PFSK-1 (cell line): ENCODE data around the gene NIM1K.

Experiments used
- FOXP2 ChIP-seq: optimal IDR thresholded peaks from 2 replicates; pipeline ENCODE3; 2011; ENCODE audit warnings: borderline replicate concordance, control low read depth, inconsistent platforms; ENCODE audit not compliant: insufficient read depth; ENCODE audit errors: extremely low read length, extremely low read depth
- POLR2AphosphoS5 ChIP-seq: IDR thresholded peaks from 2 replicates; pipeline ENCODE4 v1.6.1; 2012; ENCODE audit warnings: low read depth, mild to moderate bottlenecking, control low read depth, low read length, moderate library complexity
- SIN3A ChIP-seq: IDR thresholded peaks from 2 replicates; pipeline ENCODE4 v1.6.1; 2012; ENCODE audit warnings: mild to moderate bottlenecking, low read length, moderate library complexity, borderline replicate concordance; ENCODE audit not compliant: insufficient read depth
- TAF1 ChIP-seq: IDR thresholded peaks from 2 replicates; pipeline ENCODE4 v1.6.1; 2012; ENCODE audit warnings: low read length, control low read depth, borderline replicate concordance; ENCODE audit not compliant: insufficient read depth
- TF ChIP-seq, protein P1 (sequence below), 2 experiments: IDR thresholded peaks; 2 replicates each; pipeline versions ENCODE4 v1.6.1 to v1.8.0; 2011 to 2012; ENCODE audit warnings: low read depth in 2 of 2, low read length in 2 of 2, control low read depth in 1 of 2, inconsistent platforms in 1 of 2, mild to moderate bottlenecking in 1 of 2, moderate library complexity in 1 of 2; ENCODE audit not compliant: insufficient read depth in 1 of 2

Gene NIM1K

DNA sequence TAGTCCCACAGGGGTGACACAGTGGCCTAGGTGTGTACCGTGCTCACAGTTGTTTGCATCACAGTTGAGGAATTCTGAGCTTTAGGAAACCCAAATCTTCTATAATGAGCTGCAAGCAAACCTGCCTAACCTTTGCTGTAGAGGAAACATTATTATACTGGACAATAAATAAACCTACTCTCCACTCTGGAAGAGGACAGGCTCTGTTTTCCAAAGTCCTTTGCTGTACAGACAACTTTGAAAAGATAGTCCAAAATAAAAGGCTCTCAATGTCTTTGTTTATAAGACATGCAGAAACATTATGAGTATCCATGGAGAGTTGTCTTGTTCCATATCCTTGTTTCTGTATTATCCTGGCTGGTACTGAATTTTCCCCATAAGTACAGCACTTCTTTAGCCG is 42.0 kb upstream of the NIM1K start:
- no peak for TF ChIP-seq POLR2AphosphoS5
- no peak for TF ChIP-seq FOXP2
- TF ChIP-seq TAF1, result no peak
- TF ChIP-seq SIN3A, result no peak
- TF ChIP-seq, protein P1, sequence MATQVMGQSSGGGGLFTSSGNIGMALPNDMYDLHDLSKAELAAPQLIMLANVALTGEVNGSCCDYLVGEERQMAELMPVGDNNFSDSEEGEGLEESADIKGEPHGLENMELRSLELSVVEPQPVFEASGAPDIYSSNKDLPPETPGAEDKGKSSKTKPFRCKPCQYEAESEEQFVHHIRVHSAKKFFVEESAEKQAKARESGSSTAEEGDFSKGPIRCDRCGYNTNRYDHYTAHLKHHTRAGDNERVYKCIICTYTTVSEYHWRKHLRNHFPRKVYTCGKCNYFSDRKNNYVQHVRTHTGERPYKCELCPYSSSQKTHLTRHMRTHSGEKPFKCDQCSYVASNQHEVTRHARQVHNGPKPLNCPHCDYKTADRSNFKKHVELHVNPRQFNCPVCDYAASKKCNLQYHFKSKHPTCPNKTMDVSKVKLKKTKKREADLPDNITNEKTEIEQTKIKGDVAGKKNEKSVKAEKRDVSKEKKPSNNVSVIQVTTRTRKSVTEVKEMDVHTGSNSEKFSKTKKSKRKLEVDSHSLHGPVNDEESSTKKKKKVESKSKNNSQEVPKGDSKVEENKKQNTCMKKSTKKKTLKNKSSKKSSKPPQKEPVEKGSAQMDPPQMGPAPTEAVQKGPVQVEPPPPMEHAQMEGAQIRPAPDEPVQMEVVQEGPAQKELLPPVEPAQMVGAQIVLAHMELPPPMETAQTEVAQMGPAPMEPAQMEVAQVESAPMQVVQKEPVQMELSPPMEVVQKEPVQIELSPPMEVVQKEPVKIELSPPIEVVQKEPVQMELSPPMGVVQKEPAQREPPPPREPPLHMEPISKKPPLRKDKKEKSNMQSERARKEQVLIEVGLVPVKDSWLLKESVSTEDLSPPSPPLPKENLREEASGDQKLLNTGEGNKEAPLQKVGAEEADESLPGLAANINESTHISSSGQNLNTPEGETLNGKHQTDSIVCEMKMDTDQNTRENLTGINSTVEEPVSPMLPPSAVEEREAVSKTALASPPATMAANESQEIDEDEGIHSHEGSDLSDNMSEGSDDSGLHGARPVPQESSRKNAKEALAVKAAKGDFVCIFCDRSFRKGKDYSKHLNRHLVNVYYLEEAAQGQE (IDR thresholded peaks at IDR 0.05; ENCODE audit: insufficient read depth in 1 of 2, low read depth in 2 of 2, low read length in 2 of 2), result no peak

DNA sequence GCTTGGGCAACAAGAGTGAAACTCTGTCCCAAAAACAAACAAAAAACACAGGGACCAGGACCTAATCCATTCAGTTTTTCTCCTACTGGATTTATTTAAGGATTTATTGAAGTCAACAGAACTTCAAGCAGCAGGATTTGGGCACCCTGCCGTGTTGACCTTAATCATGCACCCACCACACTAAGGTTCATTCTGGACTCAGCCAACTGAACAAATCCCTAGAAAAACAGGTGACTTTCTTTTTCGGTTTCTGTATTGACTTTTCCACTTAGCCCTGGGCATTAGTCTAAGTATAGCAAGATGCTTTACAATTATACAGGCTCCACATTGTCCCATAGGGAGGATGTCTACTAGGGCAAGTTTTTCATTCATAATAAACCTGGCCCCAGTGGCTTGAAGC is 41.3 kb upstream of the NIM1K start:
- TF ChIP-seq TAF1 (no peak), POLR2AphosphoS5 (no peak), FOXP2 (no peak), SIN3A (no peak)
- TF ChIP-seq, protein P1 (IDR thresholded peaks at IDR 0.05; ENCODE audit: insufficient read depth in 1 of 2, low read depth in 2 of 2, low read length in 2 of 2), result 0 out of 4 replicates have a peak, but pooled peaks of 1 of the 2 experiments have one; percentile 9

DNA sequence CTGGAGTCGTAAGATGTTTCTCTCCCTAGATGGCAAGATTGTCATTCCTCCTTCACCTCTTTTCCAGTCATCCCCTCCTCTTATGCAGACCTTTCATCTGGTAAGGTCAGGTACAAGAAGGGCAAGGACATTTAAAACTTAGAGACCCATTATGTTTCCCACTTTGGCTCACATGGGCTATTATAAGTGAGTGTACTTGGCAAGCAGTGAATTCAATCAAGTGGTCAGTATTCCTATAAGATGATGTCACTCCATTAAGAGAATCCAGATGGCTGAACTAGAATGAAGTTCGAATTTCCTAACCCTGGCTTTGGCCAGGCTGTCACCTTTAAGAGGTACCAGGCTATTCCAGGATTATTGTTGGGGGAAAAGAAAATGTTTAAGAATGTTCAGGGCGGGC is 39.1 kb upstream of the NIM1K start:
- TF ChIP-seq SIN3A (no peak), TAF1 (no peak), POLR2AphosphoS5 (no peak), FOXP2 (no peak)
- TF ChIP-seq, protein P1 (IDR thresholded peaks at IDR 0.05; ENCODE audit: insufficient read depth in 1 of 2, low read depth in 2 of 2, low read length in 2 of 2), result no peak

DNA sequence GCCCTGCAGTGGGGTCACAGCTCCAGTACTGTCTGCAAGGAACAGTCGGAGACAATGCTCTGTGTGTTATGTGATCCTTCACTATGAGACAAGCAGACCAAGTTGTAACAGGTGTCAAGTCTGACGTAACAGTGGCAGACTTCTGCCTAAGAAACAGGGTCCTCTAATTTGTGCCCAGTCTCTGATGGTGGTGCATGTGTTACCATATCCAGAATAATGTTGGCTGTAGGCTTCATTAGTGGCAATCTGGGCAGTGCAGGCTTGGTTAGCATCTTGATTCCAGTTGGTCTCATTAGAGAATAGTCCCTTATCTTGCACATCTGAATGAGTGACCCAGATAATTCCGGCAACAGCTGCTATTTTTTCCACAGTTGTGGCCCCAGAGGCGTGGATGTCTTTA is 37.6 kb upstream of the NIM1K start:
- no peak for TF ChIP-seq SIN3A
- TF ChIP-seq, protein P1 (IDR thresholded peaks at IDR 0.05; ENCODE audit: insufficient read depth in 1 of 2, low read depth in 2 of 2, low read length in 2 of 2), result no peak
- no peak for TF ChIP-seq FOXP2
- TF ChIP-seq TAF1, result no peak
- TF ChIP-seq POLR2AphosphoS5, result no peak

DNA sequence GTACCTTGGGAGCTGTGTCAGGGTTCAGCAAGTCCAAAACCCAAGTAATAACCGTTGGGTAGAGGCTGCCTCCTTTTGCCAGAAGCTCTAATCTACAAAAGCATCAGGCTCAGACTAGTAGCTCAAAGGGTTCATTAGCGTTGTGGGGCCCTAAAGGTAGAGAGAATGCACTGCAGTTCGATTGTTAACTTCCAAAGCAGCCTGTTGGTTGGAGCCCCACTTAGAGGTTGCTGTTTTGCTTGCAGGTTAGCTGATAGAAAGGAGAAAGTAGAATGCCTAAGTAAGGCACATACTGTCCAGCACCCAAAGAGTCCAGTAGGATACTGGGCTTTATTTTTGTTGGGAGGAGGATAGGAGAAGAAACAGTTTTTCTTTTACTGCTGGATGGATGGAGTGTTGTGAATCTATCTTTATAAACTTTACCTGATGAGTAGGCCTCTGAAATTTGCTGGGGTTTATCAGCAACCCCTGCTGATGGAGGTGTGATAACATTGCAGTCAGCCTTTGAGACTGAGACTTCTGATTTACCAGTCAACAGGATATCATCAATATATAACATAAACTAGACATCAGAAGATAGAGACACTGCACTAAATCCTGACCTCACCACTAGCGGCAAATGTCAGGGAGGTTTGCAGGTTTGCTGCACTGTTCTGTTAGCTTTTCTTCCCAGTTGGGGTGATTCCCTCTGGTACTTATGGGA is 36.5 kb upstream of the NIM1K start:
- TF ChIP-seq SIN3A, result no peak
- TF ChIP-seq, protein P1 (IDR thresholded peaks at IDR 0.05; ENCODE audit: insufficient read depth in 1 of 2, low read depth in 2 of 2, low read length in 2 of 2), result no peak
- TF ChIP-seq POLR2AphosphoS5, result no peak
- no peak for TF ChIP-seq TAF1
- no peak for TF ChIP-seq FOXP2
